ENCODE measurements around the gene EAF1. TPM values are rescaled to one million over a fixed set of nuclear protein-coding genes. Genes with fewer than 3 reads are reported as not detected.
"Not testable (repeated sequence)": the region's sequence is repeated elsewhere in the genome, so short reads cannot be mapped to it uniquely, and the experiment has no call there.

The EAF1 gene
- polyA plus RNA-seq, 5 donors: 16.5 to 20.0 (median 18.5) TPM

GRCh38 chr3:15403965-15404364 is 23.4 kb upstream of the EAF1 start:
- DNase-seq: no peak

DNA sequence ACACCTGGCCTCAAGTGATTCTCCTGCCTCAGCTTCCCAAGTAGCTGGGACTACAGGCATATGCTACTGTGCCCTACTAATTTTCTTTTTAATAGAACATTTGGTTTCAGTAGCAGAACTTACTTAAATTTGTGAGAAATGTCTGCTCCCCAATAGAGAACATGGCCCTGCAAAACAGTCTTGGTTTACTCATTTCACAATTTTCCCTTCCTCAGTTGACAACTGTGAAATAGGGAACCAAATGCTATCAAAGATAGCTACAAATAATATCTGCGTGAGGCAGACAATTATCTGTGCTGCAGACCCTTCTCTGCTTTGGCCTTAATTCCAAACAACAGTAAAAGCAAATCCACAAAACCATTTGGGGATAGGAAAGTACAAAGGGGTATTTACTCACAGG is 22.6 kb upstream of the EAF1 start:
- DNase-seq: no peak

DNA sequence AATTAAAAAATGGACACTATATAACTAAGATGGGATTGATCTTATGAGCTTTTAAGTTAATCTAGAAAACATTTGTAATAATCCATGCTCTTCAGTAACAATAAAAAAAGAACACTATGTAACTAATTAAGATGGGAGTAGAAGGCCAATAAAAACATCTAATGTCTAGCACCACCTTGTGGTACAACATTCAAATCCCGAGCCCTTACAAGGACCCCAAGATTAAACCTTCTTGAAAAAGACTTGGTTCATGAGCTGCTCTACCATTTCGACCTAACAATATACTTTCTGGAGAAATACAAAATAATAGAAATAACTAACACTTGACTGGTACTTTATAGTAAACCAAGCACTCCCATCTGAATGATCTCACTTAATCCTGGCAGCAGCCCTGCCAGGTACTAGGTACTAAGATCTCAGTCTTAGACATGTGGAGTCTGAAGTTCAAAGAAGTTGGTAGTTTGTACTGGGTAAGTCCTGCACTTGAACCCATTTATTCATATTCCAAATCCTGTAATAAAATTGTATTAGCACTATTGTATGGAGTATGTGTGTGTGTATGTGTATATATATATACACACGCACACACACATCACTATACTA is 21.8 kb upstream of the EAF1 start:
- DNase-seq: no peak

- DNase-seq: no peak
Observed at GRCh38 chr3:15409239-15409638, 18.2 kb upstream of the EAF1 start.

- no peak for DNase-seq
Observed at GRCh38 chr3:15409774-15410173, 17.6 kb upstream of the EAF1 start.

GRCh38 chr3:15410966-15411365 is 16.4 kb upstream of the EAF1 start:
- not testable (repeated sequence) for DNase-seq

GRCh38 chr3:15420871-15421270 is 6.5 kb upstream of the EAF1 start:
- DNase-seq: no peak

- DNase-seq: no peak
Observed at GRCh38 chr3:15426579-15427118, 749 bp upstream of the EAF1 start.

- no peak for DNase-seq
Observed at GRCh38 chr3:15427981-15428380, 583 bp downstream of the EAF1 start.

- DNase-seq: no peak
Observed at GRCh38 chr3:15428539-15428938, 1.1 kb downstream of the EAF1 start.

DNA sequence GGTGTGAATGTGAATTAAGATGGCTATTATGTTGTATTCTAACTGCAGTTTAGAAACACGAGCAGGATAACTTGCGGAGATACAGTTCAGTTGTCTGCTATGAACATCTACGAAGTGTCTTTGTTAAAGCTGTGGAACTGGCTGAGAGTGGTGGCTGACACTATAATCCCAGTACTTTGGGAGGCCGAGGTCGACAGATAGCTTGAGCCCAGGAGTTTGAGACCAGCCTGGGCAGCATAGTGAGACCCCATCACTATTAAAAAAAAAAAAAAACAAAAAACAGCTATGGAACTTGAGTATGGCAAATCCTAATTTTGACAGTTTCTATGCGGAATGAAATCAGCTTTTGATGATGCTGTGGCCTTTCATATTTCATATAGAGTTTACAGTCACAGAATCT is 1.7 kb downstream of the EAF1 start:
- DNase-seq: no peak

- DNase-seq: no peak
Observed at GRCh38 chr3:15430624-15431023, 3.2 kb downstream of the EAF1 start.

DNA sequence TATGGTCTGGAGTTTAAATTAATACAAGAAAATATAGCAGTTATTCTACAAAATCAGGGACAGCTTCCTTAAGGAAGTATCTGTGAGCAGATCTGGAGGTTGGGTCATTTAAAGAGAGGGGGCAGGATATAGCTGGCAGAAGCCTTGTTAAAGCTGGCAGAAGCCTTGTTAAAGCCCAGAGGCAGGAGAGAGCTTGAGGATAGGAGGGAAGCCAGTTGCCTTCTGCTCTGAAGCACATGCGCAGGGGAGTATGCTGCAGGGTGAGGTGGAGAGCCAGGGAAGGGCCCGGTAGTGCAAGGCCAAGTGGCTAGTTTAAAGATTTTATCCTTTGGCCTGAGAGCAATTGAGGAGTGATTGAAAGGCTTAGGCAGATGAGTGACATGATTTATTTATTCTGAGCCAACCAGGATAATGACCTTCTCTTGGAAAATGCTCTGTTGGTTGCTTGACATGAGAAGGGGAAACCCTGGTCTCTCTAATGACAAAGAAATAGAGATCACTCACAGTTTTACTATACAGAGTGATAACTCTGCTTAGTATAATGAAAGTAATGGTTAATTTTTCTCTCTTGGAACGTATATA is 3.9 kb downstream of the EAF1 start:
- no peak for DNase-seq

DNA sequence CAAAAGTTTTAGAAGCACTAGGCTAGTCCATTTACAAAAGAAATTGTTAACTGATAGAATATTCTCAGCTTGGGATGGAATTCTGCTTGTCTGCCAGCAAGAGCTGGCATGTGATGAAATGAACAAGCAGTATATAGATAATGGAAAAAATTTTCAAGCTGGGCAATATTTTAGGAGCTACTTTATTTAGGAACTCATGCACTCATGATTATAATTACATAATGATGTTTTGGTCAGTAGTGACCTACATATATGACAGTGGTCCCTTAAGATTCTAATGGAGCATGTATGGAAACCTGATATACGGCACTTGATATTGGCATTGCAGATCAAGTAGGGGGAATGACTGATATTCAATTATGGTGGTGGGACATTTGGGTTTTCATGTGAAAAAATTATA is 6.1 kb downstream of the EAF1 start:
- no peak for DNase-seq

DNA sequence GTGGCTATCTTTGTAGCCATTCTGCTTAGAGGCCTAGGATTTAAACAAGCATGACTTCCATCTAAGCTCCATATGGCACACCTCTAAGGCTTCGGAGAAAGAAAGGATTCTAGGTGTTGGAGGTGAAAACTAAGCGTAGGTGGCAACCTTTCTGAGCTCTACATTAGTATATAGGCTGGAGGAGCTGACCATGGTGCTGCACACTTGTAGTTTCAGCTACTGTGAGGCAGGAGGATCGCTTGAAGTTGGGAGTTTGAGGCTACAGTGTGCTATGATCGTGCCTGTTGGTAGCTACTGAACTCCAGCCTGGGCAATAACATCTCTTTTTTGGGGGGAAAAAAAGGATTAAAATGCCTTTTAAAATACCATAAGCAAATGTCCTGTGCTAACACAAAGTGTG is 7.4 kb downstream of the EAF1 start:
- DNase-seq: no peak

DNA sequence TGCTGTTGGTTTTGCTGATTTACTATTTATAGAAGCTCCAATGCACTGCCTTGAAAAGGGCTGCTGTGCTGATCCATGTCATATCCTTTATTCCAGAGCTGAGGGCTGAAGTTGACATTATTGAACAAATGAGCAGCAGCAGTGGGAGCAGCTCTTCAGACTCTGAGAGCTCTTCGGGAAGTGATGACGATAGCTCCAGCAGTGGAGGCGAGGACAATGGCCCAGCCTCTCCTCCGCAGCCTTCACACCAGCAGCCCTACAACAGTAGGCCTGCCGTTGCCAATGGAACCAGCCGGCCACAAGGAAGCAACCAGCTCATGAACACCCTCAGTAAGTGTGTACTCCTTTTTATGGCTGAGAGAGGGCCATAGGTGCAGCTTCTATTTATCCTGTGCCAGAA is 8.8 kb downstream of the EAF1 start:
- no peak for DNase-seq

DNA sequence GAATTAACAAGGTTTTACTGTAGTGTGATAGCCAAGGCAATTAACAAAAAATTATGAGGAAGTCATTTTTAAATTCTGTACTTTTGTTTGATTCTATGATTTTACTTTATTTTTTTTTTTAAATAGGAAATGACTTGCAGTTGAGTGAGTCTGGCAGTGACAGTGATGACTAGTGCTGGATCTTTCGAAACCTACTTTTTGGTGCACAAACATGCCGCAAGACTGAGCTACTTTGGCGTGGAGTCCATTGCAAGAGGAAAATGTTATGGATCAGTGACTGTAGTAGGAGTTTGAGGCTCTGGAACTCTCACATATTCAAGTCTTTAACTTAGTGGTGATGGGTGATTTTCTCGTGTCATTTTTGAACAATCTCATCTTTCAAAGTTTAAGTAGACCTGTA is 11.6 kb downstream of the EAF1 start:
- no peak for DNase-seq

GRCh38 chr3:15439476-15439875 is 12.1 kb downstream of the EAF1 start:
- no peak for DNase-seq

DNA sequence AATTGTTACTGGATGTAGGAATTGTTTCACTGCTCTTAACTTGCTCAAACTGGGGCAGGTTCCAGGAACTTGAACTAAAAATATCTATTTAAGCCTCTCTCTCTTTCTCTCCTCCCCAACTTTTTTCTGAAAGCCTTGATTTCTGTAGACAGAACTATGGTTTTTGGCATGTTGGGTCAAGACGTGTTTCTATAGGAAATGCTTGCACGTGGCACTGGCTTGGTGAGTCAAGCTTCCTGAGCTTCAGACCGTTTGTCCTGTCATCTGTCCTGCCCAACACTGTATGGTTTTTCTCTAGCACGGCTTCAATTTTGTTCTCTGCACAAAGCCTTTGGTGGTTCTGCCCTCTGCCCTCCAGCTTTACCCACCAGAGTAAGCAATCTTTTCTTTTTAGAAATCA is 13.5 kb downstream of the EAF1 start:
- no peak for DNase-seq

- DNase-seq: no peak
Observed at GRCh38 chr3:15443826-15444524, 16.6 kb downstream of the EAF1 start.

DNA sequence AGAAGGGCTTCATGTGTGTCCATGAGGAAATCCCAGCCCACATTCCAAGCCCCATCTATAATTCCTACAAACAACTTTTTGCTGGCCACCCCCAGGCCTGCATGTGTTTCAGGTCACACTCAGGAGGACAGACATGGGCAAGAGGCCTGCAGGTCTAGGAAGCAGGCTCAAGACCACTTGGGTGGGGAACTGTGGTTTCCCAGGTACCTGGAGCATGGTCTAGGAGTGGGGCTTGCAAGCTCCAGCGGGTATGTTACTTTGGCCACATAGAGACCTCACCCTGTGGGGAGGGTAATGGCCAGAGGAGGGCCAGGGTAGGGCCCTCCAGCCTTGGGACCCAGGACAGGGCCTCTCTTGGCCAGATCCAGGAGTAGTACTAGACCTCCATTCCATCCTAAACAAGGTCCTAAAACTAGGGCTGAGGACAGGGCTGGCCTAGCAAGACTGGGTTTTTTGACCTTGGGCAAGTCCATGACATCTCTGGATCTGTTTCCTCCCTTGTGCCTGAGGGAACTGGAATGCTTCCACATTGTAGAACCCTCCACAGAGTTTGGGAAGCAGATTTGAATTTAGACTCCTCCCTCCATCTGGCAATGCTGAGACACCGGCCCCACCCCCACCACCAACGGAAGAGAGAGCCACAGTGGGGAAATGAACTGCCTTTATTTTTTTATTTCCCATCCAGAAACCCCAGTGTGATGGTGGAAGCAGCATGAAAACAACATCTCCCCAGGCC is 22.3 kb downstream of the EAF1 start:
- DNase-seq: no peak

DNA sequence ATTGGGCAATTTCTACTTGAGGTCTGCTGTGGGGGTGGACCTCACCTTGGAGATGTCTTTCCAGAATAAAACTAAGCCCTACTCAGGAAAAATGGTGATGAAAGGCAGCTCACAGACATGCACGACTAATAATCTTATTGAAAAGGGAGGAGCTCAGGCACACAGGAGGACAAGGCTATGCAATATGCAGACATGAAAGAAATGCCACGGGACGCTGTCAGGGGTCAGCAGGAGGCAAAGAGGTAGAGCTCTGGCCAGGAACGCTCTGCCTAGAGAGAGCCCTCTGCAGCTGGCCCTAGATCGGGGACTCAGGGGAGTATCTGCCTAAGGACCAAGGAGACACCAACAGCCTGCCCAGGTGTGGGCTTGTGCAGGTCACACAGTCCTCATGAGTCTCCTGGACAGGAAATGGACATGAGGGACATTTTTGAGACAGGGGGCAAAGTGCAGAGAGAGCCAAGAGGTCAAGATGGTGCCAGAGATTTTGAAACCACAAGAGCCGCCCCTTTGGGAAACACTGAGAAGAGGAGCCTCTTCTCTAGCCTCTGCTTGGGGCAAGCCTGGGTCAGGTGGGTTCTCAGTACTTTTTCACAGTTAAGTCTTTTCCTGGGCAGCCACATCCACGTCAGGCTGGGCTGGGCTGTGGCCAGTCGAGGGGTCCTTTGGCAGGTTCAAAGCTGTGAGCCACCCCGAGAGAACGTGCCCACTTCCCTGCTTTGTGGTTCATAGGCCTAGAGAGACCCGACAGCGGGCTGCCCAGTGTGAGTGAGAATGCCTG is 23.2 kb downstream of the EAF1 start:
- DNase-seq: no peak
